Measurements from ENCODE around the gene PDLIM1.

GRCh38 chr10:95304463-95304862 is 13.7 kb upstream of the PDLIM1 start:
- TF ChIP-seq, protein P1, sequence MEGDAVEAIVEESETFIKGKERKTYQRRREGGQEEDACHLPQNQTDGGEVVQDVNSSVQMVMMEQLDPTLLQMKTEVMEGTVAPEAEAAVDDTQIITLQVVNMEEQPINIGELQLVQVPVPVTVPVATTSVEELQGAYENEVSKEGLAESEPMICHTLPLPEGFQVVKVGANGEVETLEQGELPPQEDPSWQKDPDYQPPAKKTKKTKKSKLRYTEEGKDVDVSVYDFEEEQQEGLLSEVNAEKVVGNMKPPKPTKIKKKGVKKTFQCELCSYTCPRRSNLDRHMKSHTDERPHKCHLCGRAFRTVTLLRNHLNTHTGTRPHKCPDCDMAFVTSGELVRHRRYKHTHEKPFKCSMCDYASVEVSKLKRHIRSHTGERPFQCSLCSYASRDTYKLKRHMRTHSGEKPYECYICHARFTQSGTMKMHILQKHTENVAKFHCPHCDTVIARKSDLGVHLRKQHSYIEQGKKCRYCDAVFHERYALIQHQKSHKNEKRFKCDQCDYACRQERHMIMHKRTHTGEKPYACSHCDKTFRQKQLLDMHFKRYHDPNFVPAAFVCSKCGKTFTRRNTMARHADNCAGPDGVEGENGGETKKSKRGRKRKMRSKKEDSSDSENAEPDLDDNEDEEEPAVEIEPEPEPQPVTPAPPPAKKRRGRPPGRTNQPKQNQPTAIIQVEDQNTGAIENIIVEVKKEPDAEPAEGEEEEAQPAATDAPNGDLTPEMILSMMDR (IDR thresholded peaks at IDR 0.05 in 8 of 11, conservative IDR thresholded peaks at IDR 0.05 in 3 of 11), result no peak
- TF ChIP-seq POLR2AphosphoS5 (IDR thresholded peaks at IDR 0.05) (no peak), POLR2A (IDR thresholded peaks at IDR 0.05) (no peak)
